ENCODE measurements around the gene LCP2. TPM values are rescaled to one million over a fixed set of nuclear protein-coding genes. Genes with fewer than 3 reads are reported as not detected.

LCP2 gene
- total RNA-seq, 4 donors from 2014 or later: 1.9 to 3.2 (median 2.3) TPM

- H3K4me3 ChIP-seq: no peak overlapping the region
- H3K27me3 ChIP-seq: no peaks in the 10 kb centered on the region
- in situ Hi-C loops (cut with MboI; ENCODE audit: low sequenced_read_pairs in 4 of 4): no loop called here
- no peaks in the 10 kb centered on the region for H3K36me3 ChIP-seq
- DNase-seq (peak; percentile 61 to 77), ATAC-seq (peak; percentile 83 to 89)
- peaks cover 0 to 4% of the 10 kb centered on the region in 2 donors for H3K4me1 ChIP-seq
- H3K27ac ChIP-seq: peak overlapping the region in 3 of 4 donors; percentile 22 to 69 (median 57)
- TF ChIP-seq POLR2A (IDR thresholded peaks at IDR 0.05) (no peak), CTCF (IDR thresholded peaks at IDR 0.05 in 4 of 5, conservative IDR thresholded peaks at IDR 0.05 in 1 of 5) (no peak)
- H3K9me3 ChIP-seq: no peaks in the 10 kb centered on the region
- intact Hi-C loops (cut with DNase I; ENCODE audit: low total_unique reads): no loop called here
Measured at GRCh38 chr5:170315154-170315553, 17.6 kb upstream of the LCP2 start.

- DNase-seq (no peak), ATAC-seq (no peak)
- H3K36me3 ChIP-seq: no peaks in the 10 kb centered on the region
- TF ChIP-seq POLR2A (IDR thresholded peaks at IDR 0.05) (no peak), CTCF (IDR thresholded peaks at IDR 0.05 in 4 of 5, conservative IDR thresholded peaks at IDR 0.05 in 1 of 5) (no peak)
- peak overlapping the region; percentile 22 to 69 (median 48) for H3K27ac ChIP-seq
- no peaks in the 10 kb centered on the region for H3K27me3 ChIP-seq
- H3K4me3 ChIP-seq: no peak overlapping the region
- intact Hi-C loops (cut with DNase I; ENCODE audit: low total_unique reads) (no loop called here), in situ Hi-C loops (cut with MboI; ENCODE audit: low sequenced_read_pairs in 4 of 4) (no loop called here)
- H3K4me1 ChIP-seq: peaks cover 0 to 4% of the 10 kb centered on the region in 2 donors
- H3K9me3 ChIP-seq: no peaks in the 10 kb centered on the region
Measured at GRCh38 chr5:170314541-170315095, 17.0 kb upstream of the LCP2 start.

DNA sequence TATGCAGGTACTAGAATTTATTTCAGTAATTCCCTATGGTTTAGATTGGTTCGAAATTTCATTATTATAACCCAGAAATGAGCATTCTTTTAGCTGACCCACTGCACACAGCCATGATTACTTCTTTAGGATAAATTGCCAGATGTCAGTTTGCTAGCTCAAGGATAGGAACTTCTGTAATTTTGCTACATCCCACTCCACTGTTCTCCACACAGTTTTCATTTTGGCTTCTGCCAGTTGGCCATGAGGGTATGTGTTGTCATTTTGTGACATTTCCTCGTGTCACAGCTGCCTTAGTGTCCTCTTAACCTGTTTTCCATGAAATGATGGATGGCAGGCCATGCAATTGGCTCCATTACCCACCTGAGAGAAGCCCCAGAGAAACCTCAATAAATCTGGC is 16.2 kb upstream of the LCP2 start:
- in situ Hi-C loops (cut with MboI; ENCODE audit: low sequenced_read_pairs in 4 of 4) (no loop called here), intact Hi-C loops (cut with DNase I; ENCODE audit: low total_unique reads) (no loop called here)
- TF ChIP-seq POLR2A (IDR thresholded peaks at IDR 0.05) (no peak), CTCF (IDR thresholded peaks at IDR 0.05 in 4 of 5, conservative IDR thresholded peaks at IDR 0.05 in 1 of 5) (no peak)
- DNase-seq: no peak
- H3K4me1 ChIP-seq: peaks cover 0 to 4% of the 10 kb centered on the region in 2 donors
- no peaks in the 10 kb centered on the region for H3K9me3 ChIP-seq
- ATAC-seq: no peak
- no peaks in the 10 kb centered on the region for H3K36me3 ChIP-seq
- no peak overlapping the region for H3K27ac ChIP-seq
- no peaks in the 10 kb centered on the region for H3K27me3 ChIP-seq
- no peak overlapping the region for H3K4me3 ChIP-seq

DNA sequence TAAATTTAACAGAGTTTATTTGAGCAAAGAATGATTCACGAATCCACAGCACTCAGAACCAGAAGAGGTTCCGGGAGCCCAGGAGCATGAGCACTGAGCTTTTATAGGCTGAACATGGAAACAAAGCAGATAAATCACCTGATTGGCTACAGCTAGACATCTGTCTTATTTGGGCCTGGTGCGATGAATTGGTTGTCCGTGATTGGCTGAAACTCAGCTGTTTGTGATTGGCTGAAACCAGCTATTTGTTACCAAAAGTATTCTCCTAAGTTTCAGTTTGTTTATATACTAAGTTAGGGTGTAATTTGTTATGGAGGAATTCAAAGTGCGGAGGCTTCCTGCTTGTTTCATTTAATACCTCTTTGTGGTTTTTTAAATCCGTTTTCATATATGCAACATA is 15.8 kb upstream of the LCP2 start:
- H3K27ac ChIP-seq: no peak overlapping the region
- no peaks in the 10 kb centered on the region for H3K36me3 ChIP-seq
- peaks cover 0 to 4% of the 10 kb centered on the region in 2 donors for H3K4me1 ChIP-seq
- ATAC-seq (no peak), DNase-seq (no peak)
- no peak for TF ChIP-seq POLR2A (IDR thresholded peaks at IDR 0.05)
- no peak for TF ChIP-seq CTCF (IDR thresholded peaks at IDR 0.05 in 4 of 5, conservative IDR thresholded peaks at IDR 0.05 in 1 of 5)
- H3K4me3 ChIP-seq: no peak overlapping the region
- no peaks in the 10 kb centered on the region for H3K9me3 ChIP-seq
- in situ Hi-C loops (cut with MboI; ENCODE audit: low sequenced_read_pairs in 4 of 4) (no loop called here), intact Hi-C loops (cut with DNase I; ENCODE audit: low total_unique reads) (no loop called here)
- no peaks in the 10 kb centered on the region for H3K27me3 ChIP-seq

DNA sequence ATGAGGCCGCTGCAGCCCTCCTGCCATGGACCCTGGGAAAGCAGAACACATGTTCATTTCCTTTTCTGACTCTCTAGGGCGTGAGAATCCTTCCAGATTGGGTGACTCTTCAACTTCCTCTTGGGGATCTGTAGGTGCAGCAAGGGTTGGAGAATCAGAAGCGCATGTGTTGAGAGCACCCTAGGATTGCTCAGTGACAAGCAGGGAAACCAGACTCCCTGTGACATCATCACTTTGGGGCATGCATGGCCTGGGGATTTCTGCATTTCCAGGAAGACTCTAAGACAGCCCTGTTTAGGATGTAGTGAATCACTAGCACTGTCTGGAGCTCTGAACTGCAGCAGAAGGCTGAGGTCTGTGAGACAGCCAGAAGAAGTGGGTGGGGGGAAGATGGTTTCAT is 15.1 kb upstream of the LCP2 start:
- intact Hi-C loops (cut with DNase I; ENCODE audit: low total_unique reads): no loop called here
- in situ Hi-C loops (cut with MboI; ENCODE audit: low sequenced_read_pairs in 4 of 4): no loop called here
- Histone ChIP-seq H3K4me1 (peaks cover 0 to 4% of the 10 kb centered on the region in 2 donors), H3K36me3 (no peaks in the 10 kb centered on the region), H3K4me3 (no peak overlapping the region), H3K27me3 (no peaks in the 10 kb centered on the region), H3K9me3 (no peaks in the 10 kb centered on the region), H3K27ac (no peak overlapping the region)
- TF ChIP-seq POLR2A (IDR thresholded peaks at IDR 0.05) (no peak), CTCF (IDR thresholded peaks at IDR 0.05 in 4 of 5, conservative IDR thresholded peaks at IDR 0.05 in 1 of 5) (no peak)
- no peak for DNase-seq
- no peak for ATAC-seq

Data from gastrocnemius medialis (tissue), 4 donors.